T-helper 2 cell treated with Interferon-gamma antibody and Interleukin-4, amounts not matched to agents 5 μg/mL and 100 μg/mL, for 36 hours (primary cell): ENCODE measurements around the gene PPFIBP2.

ENCODE experiments used
- DNase-seq: peaks from one replicate; pipeline ENCODE4 v3.0.0; 2021; ENCODE audit warnings: low spot score
- H3K27ac Mint-ChIP-seq: one replicate; pipeline ENCODE4 v1.8.0; 2021; ENCODE audit warnings: mild to moderate bottlenecking, mixed read lengths
- H3K27me3 Mint-ChIP-seq: one replicate; pipeline ENCODE4 v1.8.0; 2021; ENCODE audit warnings: low read depth, mixed read lengths
- H3K36me3 Mint-ChIP-seq: one replicate; pipeline ENCODE4 v1.8.0; 2021; ENCODE audit warnings: low read depth, mixed read lengths
- H3K4me1 Mint-ChIP-seq: one replicate; pipeline ENCODE4 v1.8.0; 2021; ENCODE audit warnings: low read depth, mixed read lengths
- H3K4me3 Mint-ChIP-seq: one replicate; pipeline ENCODE4 v1.8.0; 2022; ENCODE audit warnings: mild to moderate bottlenecking, moderate library complexity, mixed read lengths
- H3K9me3 Mint-ChIP-seq: one replicate; pipeline ENCODE4 v1.8.0; 2021; ENCODE audit warnings: mixed read lengths

PPFIBP2 gene

GRCh38 chr11:7688238-7688826, 174.5 kb downstream of the PPFIBP2 start:
- no peak overlapping the region for H3K27ac Mint-ChIP-seq
- peaks cover 33% of the 10 kb centered on the region for H3K27me3 Mint-ChIP-seq
- no peaks in the 10 kb centered on the region for H3K36me3 Mint-ChIP-seq
- H3K9me3 Mint-ChIP-seq = no peaks in the 10 kb centered on the region
- no peak overlapping the region for H3K4me3 Mint-ChIP-seq
- DNase-seq = no peak
- H3K4me1 Mint-ChIP-seq = no peaks in the 10 kb centered on the region

GRCh38 chr11:7689239-7689638, 175.4 kb downstream of the PPFIBP2 start:
- peaks cover 42% of the 10 kb centered on the region for H3K27me3 Mint-ChIP-seq
- H3K4me3 Mint-ChIP-seq = no peak overlapping the region
- no peaks in the 10 kb centered on the region for H3K9me3 Mint-ChIP-seq

GRCh38 chr11:7690648-7691047, 176.8 kb downstream of the PPFIBP2 start:
- no peak for DNase-seq
- H3K4me3 Mint-ChIP-seq = no peak overlapping the region

More at GRCh38 chr11:7689239-7689638, 175.4 kb downstream of the PPFIBP2 start:
- DNase-seq = no peak
- H3K36me3 Mint-ChIP-seq = no peaks in the 10 kb centered on the region
- no peak overlapping the region for H3K27ac Mint-ChIP-seq
- no peaks in the 10 kb centered on the region for H3K4me1 Mint-ChIP-seq

DNA sequence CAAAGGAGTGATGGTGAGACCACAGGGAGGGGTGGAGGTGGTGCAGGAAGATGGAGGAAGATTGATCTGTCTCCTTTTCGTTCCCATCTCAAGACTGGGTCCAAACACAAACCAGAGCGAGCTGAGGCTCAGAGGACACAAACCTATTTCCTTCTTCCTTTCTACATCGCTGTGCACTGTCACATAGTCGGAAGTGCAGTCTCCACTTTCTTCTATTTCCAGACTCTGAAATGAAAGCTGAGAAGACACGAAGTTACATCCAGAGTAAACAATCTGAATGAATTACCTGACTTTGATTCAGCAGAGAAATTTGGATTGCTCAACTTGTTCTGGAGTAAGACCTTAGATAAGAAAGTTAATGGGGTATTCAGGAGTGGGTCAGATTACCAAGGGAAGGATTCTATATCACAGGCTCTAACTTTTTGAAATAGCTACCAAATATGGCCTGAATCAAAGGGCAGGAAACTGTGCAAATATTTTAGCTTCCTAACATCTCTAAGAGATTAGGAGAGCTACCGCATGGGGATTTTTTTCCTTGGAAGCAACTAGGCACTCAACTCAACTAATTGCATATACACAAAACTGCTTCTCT, 178.1 kb downstream of the PPFIBP2 start:
- Mint-ChIP-seq H3K36me3 (no peaks in the 10 kb centered on the region), H3K27me3 (peaks cover 39% of the 10 kb centered on the region), H3K4me3 (no peak overlapping the region), H3K27ac (no peak overlapping the region), H3K4me1 (no peaks in the 10 kb centered on the region), H3K9me3 (no peaks in the 10 kb centered on the region)
- DNase-seq = no peak

More at GRCh38 chr11:7690648-7691047, 176.8 kb downstream of the PPFIBP2 start:
- Mint-ChIP-seq H3K4me1 (no peaks in the 10 kb centered on the region), H3K9me3 (no peaks in the 10 kb centered on the region), H3K36me3 (no peaks in the 10 kb centered on the region), H3K27me3 (peaks cover 40% of the 10 kb centered on the region), H3K27ac (no peak overlapping the region)

- H3K4me3 Mint-ChIP-seq = no peak overlapping the region
- no peak overlapping the region for H3K27ac Mint-ChIP-seq
- no peaks in the 10 kb centered on the region for H3K9me3 Mint-ChIP-seq
- no peaks in the 10 kb centered on the region for H3K36me3 Mint-ChIP-seq
- no peaks in the 10 kb centered on the region for H3K4me1 Mint-ChIP-seq
- DNase-seq = no peak
- peaks cover 41% of the 10 kb centered on the region for H3K27me3 Mint-ChIP-seq
Measured at GRCh38 chr11:7692426-7692825, 178.6 kb downstream of the PPFIBP2 start.

- Mint-ChIP-seq H3K9me3 (no peaks in the 10 kb centered on the region), H3K27ac (no peak overlapping the region), H3K36me3 (no peaks in the 10 kb centered on the region), H3K4me3 (no peak overlapping the region), H3K4me1 (no peaks in the 10 kb centered on the region), H3K27me3 (peaks cover 38% of the 10 kb centered on the region)
- DNase-seq = no peak
Measured at GRCh38 chr11:7694235-7694634, 180.4 kb downstream of the PPFIBP2 start.

DNA sequence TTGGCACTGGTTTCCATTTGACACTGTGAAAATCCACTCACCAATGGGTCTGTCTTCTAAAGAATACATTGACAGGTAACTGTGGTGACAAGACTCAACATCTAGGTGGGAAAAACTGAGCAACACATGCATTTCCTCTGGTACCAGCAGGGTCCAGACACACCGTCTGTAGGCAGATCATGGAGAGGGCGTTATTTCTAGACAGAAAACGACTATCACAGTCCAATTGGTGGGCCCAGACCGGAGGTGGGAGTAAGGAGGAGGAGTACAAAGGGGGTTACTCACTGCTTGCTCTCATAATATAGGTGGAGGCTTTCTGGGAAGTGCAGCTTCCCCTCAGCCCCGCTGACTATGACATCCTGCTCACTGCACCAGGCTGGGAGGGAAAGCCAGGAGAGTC, 182.6 kb downstream of the PPFIBP2 start:
- Mint-ChIP-seq H3K27me3 (peaks cover 25% of the 10 kb centered on the region), H3K36me3 (no peaks in the 10 kb centered on the region), H3K9me3 (no peaks in the 10 kb centered on the region), H3K4me3 (no peak overlapping the region), H3K27ac (no peak overlapping the region), H3K4me1 (no peaks in the 10 kb centered on the region)
- DNase-seq = no peak
